GM18907 (cell line): Measurements from ENCODE around the gene DHCR7.

Experiments used
- ATAC-seq: cut with Tn5 transposase; IDR thresholded peaks from one replicate; pipeline ENCODE4 v1.9.1; 2021; ENCODE audit warnings: mild to moderate bottlenecking, moderate library complexity; ENCODE audit not compliant: unreplicated experiment

Gene DHCR7, protein sequence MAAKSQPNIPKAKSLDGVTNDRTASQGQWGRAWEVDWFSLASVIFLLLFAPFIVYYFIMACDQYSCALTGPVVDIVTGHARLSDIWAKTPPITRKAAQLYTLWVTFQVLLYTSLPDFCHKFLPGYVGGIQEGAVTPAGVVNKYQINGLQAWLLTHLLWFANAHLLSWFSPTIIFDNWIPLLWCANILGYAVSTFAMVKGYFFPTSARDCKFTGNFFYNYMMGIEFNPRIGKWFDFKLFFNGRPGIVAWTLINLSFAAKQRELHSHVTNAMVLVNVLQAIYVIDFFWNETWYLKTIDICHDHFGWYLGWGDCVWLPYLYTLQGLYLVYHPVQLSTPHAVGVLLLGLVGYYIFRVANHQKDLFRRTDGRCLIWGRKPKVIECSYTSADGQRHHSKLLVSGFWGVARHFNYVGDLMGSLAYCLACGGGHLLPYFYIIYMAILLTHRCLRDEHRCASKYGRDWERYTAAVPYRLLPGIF

DNA sequence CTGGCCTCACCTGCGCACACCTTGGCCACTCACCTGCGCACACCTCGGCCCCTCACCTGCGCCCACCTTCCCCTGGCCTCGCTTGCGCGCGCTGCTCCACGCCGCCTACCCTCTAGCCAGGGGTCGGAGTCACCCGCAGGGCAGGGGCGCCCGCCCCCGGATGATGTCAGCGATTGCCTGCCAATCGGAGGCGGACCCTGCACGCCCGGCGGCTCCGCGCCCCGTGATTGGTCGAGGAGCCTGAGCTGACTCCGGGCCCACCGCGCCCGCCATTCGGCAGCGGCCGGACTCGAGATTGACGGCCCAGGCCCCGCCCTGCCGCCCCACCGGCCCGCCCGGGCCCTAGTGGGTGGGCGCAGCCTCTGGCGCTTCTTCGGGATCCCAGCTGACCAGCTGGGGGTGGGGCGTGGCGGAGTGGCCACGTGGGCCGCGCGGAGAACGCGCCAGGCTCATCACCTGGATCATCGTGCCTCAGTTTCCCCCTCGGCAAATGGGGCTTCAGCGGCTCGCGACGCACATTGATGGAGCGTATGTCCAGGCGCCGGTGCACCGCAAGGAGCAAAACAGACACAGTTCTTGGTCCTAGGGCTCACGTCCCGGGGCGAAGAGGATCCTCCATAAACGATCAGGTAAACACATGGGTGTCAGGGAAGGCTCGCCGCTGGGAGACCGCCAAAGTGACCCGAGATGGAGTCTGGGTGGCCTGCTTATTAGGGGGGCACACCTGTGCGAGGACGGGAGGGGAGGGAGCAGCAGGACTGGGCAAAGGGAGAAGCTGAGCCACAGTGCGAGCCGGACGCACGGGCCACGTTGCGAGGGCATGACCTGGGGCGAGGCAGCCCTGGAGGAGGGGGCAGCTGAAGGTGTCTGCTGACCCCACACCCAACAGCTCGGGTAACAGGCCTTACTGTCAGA, at the start of gene DHCR7:
Gene DHCR7 (minus strand): TSS at position 137 of the 915 bp plus-strand sequence. CDS start 3,441 bp downstream, outside the sequence.
- ATAC-seq: peak; percentile 75

- ATAC-seq: no peak
Observed at GRCh38 chr11:71496421-71496820, 48.2 kb upstream of the DHCR7 start.

DNA sequence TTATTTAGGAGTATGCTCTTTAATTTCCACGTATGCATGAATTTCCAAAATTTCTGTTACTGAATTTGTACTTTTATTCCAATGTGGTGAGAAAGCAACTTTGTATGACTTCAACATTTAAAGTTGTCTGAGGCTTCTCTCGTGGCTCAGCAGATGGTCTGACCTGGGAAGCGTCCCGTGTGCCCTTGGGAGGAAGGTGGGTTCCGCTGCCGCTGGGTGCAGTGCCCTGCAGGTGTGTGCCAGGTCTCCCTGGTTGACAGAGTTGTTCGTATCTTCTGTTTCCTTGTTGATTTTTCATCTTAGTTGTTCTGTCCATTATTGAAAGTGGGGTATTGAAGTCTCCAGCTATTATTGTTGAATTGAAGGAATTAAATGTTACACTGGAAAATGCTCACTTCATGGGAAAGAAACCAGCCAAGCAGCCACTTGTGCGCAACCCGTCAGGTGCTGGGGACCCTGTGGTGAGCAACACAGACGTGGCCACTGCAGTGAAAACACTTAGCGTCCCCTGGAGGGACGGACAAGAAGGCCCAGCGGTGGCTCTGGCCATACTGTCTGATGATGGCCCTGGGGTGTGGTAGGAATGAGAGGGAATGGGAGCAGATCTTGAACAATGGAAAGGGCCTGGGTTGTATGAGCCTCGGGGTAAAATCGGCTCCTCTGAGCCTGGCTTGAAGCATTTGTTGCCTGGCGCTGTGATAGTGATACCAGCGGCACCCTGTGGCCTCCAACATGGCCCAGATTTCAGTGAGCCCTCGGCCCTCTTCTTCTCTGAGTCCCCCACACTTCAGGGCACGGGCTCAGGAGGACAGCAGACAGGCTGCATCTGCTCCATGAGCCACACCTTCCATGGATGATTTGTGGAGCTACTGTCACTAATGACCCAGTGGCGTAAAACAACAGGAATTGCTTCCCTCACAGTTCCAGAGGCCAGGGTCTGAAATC, 47.4 kb upstream of the DHCR7 start:
- ATAC-seq: no peak

- ATAC-seq: no peak
Observed at GRCh38 chr11:71491940-71492339, 43.7 kb upstream of the DHCR7 start.

GRCh38 chr11:71491531-71491930, 43.3 kb upstream of the DHCR7 start:
- ATAC-seq: no peak

DNA sequence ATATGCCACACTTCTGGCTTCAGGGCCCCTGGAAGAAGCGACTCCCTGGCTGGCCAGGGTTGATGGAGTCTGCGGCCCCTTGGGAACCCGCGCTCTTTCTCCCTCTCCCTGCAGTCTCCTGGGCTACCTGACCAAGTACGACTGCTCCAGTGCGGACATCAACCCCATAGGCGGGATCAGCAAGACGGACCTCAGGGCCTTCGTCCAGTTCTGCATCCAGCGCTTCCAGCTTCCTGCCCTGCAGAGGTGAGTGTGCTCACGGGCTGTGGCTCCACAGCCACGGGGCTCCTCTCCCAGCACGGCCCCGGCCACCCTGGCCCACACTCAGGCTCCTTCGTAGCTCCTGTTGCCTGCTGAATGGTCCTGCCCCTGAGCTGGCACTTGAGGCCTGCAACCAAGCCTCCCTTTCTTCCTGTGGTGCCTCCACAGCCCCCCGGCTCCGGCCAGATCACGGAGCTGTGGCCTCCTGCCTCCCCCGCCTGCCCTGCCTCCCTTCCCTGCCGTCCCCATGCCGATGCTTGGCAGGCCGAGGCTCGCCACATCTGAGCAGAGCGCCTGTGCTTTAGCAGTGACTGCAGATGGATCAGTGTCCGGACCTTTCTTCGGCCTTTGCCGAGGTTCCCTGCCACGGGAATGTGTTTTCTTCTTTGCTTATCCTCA, 42.7 kb upstream of the DHCR7 start:
- no peak for ATAC-seq

DNA sequence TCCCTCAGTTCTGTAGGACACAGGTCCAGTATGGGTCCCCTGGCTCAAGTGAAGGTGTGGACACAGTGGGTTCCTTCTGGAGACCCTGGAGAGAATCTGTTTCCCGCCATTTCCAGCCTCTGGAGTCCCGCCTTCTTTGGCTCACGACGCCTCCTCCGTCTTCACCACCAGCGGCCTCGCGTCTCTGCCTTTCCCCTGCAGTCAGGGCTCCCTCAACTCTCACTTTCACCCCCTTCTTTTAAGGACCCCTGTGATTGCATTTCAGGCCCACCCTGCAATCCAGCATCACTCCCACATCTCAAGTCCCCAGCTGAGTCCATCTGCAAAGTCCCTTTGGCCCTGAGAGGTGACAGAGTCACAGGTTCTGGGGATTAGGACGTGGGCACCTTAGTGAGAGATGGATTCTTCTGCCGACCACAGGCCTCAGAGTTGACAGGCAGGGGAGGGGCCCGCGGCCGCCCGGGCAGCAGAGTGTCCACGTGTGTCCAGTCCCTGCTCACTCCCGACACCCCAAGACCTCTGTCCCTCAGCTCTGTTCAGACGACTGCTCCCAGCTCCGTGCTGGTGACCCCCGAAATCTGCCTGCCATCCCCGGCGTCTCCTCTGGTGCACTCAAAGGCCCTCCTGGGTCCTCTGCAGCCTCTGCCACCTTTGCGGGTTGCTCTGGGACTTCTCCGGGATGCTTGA, 42.0 kb upstream of the DHCR7 start:
- ATAC-seq: no peak

GRCh38 chr11:71489311-71490043, 41.3 kb upstream of the DHCR7 start:
- ATAC-seq: no peak

GRCh38 chr11:71488681-71489270, 40.6 kb upstream of the DHCR7 start:
- no peak for ATAC-seq

DNA sequence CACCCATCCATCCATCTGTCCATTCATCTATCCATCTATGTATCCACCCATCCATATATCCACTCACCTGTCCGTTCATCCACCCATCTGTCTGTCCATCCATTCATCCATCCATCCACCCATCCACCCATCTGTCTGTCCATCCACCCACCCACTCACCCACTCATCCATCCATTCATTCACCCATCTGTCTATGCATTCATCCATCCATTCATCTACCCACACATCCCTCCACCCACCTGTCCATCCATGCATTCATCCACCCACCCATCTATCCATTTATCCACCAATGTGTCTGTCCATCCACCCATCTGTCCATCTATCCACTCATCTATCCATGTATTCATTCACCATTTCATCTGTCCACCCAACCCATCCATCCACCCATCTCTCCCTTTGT, 38.1 kb upstream of the DHCR7 start:
- ATAC-seq: no peak

- ATAC-seq: no peak
Observed at GRCh38 chr11:71485466-71485865, 37.3 kb upstream of the DHCR7 start.

- no peak for ATAC-seq
Observed at GRCh38 chr11:71485063-71485399, 36.8 kb upstream of the DHCR7 start.

DNA sequence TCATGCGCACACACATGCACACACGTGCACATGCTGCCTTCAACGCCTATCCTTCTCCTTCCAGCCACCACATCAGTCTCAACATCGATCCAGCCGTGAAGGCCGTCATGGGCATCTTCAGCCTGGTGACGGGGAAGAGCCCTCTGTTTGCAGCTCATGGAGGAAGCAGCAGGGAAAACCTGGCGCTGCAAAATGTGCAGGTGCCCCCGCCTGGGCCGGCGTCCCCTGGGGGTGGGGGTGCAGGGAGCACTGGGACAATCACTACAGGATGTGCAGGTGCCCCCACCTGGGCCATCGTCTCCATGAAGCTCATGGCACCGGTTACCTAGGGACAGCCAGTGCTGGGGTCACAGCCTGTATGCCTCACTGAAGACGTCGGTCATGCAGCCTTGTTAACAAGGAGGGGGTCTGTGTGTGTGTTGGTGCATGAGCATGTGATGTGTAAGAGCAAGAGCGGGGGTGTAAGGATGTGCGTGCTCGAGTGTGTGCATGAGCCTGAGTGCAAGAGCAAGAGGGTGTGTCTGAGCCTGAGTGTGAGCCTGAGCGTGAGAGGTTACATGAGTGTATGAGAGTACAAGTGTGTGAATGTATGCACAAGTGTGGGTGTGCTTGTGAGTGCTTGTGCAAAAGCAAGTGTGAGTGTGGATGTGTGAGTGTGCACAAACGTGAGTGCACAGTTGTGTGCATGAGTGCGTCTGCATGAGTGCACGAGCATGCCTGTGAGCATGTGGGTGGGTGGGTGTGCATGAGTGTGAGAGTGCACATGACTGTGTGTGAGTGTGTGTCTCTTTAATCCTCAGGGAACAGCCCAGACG, 36.3 kb upstream of the DHCR7 start:
- no peak for ATAC-seq

DNA sequence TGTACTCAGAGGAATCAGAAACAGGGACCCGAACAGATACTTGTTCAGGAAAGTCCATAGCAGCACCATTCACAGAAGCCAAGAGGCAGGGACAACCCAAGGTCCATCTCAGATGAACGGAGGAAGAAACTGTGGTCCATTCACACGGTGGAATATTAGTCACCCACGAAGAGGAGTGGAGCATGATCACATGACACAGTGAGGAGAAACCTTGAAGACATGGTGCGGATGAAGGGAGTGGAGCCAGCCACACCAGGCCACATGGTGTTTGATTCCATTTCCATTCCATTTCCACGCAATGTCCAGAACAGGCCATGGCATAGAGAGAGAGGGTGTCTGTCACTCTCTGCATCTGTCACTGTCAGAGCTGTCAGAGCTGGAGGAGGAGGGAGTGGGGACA, 35.5 kb upstream of the DHCR7 start:
- ATAC-seq: no peak

DNA sequence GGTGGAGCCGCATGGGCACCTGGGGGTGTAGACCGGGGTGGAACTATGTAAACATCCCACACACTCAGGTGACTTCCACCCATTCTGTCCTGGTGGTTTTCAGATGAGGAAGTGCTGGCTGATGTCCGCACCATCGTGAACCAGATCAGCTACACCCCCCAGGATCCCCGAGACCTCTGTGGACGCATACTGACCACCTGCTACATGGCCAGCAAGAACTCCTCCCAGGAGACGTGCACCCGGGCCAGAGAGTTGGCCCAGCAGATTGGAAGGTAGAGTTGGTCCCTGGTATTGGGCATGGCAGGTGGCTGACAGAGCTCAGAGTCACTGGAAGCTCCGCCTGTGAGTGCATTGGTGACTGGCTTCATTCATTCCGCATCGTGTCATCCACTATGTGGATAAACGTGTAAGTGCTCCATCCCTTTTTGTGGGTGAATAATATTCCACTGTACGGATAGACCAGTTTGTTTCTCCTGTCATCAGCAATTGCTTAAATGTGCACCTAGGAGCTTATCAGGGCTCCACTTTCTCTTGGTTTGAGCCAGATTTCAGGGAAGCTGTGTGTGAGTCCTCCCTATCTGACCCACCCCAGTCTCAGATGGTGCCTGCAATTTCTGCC, 34.7 kb upstream of the DHCR7 start:
- no peak for ATAC-seq

- no peak for ATAC-seq
Observed at GRCh38 chr11:71482216-71482615, 34.0 kb upstream of the DHCR7 start.
